Measurements from ENCODE around the gene DTNBP1.

- TF ChIP-seq EP300 (IDR thresholded peaks at IDR 0.05; ENCODE audit: borderline replicate concordance in 1 of 2, low read depth in 2 of 2, low read length in 2 of 2), result no peak
- TF ChIP-seq POLR2AphosphoS5 (IDR thresholded peaks at IDR 0.05; ENCODE audit: low read depth, low read length), result peak; percentile 57
- TF ChIP-seq SP4 (IDR thresholded peaks at IDR 0.05; ENCODE audit: low read length), result no peak
- TF ChIP-seq CTCF (IDR thresholded peaks at IDR 0.05; ENCODE audit: control extremely low read depth in 1 of 3, insufficient read depth in 1 of 3, low read depth in 1 of 3, low read length in 3 of 3), result no peak
- TF ChIP-seq SUZ12 (IDR thresholded peaks at IDR 0.05; ENCODE audit: low read length), result no peak
- TF ChIP-seq SIN3A (conservative IDR thresholded peaks at IDR 0.05 in 1 of 2, IDR thresholded peaks at IDR 0.05 in 1 of 2; ENCODE audit: low read depth in 1 of 2, low read length in 2 of 2), result no peak
- TF ChIP-seq POLR2A (IDR thresholded peaks at IDR 0.05; ENCODE audit: control extremely low read depth in 1 of 2, low read depth in 2 of 2, low read length in 2 of 2), result peak in 1 of 2 experiments; percentile 10; a peak in 1 of 3 replicates
- no peak for TF ChIP-seq TEAD4 (IDR thresholded peaks at IDR 0.05; ENCODE audit: low read depth, low read length)
Measured at GRCh38 chr6:15475261-15475660, 187.6 kb downstream of the DTNBP1 start.
